Measurements from ENCODE around the gene ABL1.

The ABL1 gene

GRCh38 chr9:130893341-130894101 is 58.5 kb downstream of the ABL1 start:
- peak; percentile 24 for DNase-seq

GRCh38 chr9:130894546-130894945 is 59.5 kb downstream of the ABL1 start:
- DNase-seq: no peak

GRCh38 chr9:130895038-130895437 is 60.0 kb downstream of the ABL1 start:
- DNase-seq: no peak

GRCh38 chr9:130895481-130896232 is 60.6 kb downstream of the ABL1 start:
- DNase-seq: no peak

GRCh38 chr9:130896233-130897014 is 61.4 kb downstream of the ABL1 start, which contains the start of gene QRFP:
TSS of gene QRFP (minus strand) at chr9:130896812. CDS start at chr9:130893838, 2,974 bp downstream.
- no peak for DNase-seq

- no peak for DNase-seq
Observed at GRCh38 chr9:130897105-130897751, 62.2 kb downstream of the ABL1 start.

GRCh38 chr9:130897848-130898551 is 62.9 kb downstream of the ABL1 start:
- DNase-seq: no peak

- no peak for DNase-seq
Observed at GRCh38 chr9:130898552-130898852, 63.4 kb downstream of the ABL1 start.

GRCh38 chr9:130899051-130899748 is 64.1 kb downstream of the ABL1 start:
- DNase-seq: no peak

GRCh38 chr9:130900701-130901497 is 65.8 kb downstream of the ABL1 start:
- DNase-seq: no peak

- DNase-seq: no peak
Observed at GRCh38 chr9:130901498-130902203, 66.6 kb downstream of the ABL1 start.

- DNase-seq: no peak
Observed at GRCh38 chr9:130902204-130903185, 67.4 kb downstream of the ABL1 start.

GRCh38 chr9:130903194-130904069 is 68.4 kb downstream of the ABL1 start:
- no peak for DNase-seq

GRCh38 chr9:130904070-130905044 is 69.3 kb downstream of the ABL1 start:
- DNase-seq: no peak

- DNase-seq: no peak
Observed at GRCh38 chr9:130905125-130905901, 70.3 kb downstream of the ABL1 start.
